MCF 10A (cell line): Measurements from ENCODE around the gene NLRP7. TPM values are rescaled to one million over a fixed set of nuclear protein-coding genes. Genes with fewer than 3 reads are reported as not detected.
"Not testable (repeated sequence)": the region's sequence is repeated elsewhere in the genome, so short reads cannot be mapped to it uniquely, and the experiment has no call there.

Source experiments
- BruUV-seq: library from RNA; stranded (reverse); fragments of 400-500 nt; replicated peaks from 2 replicates; lab custom pipeline; 2021; lab: Mats Ljungman, UMichigan
- CTCF ChIA-PET: fragments of 300-600 bp; sonication (Branson Sonifier 250); formaldehyde crosslinking; extraction: SDS; loops from one replicate; lab custom pipeline; 2021; ENCODE audit warnings: antibody characterized with exemption, inconsistent platforms; lab: Yijun Ruan, JAX
- POLR2A ChIA-PET: fragments of 300-600, 350-650 bp; sonication (Branson Sonifier 250); formaldehyde crosslinking; extraction: SDS; loops from one replicate; lab custom pipeline; 2020; ENCODE audit warnings: antibody characterized with exemption, inconsistent platforms; lab: Yijun Ruan, JAX
- DNase-seq: peaks from one replicate; pipeline ENCODE4 v3.0.0-alpha.2; 2018; ENCODE audit not compliant: unreplicated experiment
- H3K27ac Mint-ChIP-seq: one replicate; pipeline ENCODE4 v1.8.0; 2022; ENCODE audit warnings: mild to moderate bottlenecking, low read depth, mixed read lengths; ENCODE audit not compliant: unreplicated experiment
- H3K27me3 Mint-ChIP-seq: one replicate; pipeline ENCODE4 v1.8.0; 2022; ENCODE audit warnings: mixed read lengths; ENCODE audit not compliant: insufficient read depth, unreplicated experiment
- H3K36me3 Mint-ChIP-seq: one replicate; pipeline ENCODE4 v1.8.0; 2022; ENCODE audit warnings: mild to moderate bottlenecking, moderate library complexity, mixed read lengths; ENCODE audit not compliant: insufficient read depth, unreplicated experiment
- H3K4me1 Mint-ChIP-seq: one replicate; pipeline ENCODE4 v1.8.0; 2022; ENCODE audit warnings: mixed read lengths; ENCODE audit not compliant: insufficient read depth, unreplicated experiment
- H3K4me3 Mint-ChIP-seq: one replicate; pipeline ENCODE4 v1.8.0; 2022; ENCODE audit warnings: mild to moderate bottlenecking, moderate library complexity, mixed read lengths; ENCODE audit not compliant: unreplicated experiment
- H3K9me3 Mint-ChIP-seq: one replicate; pipeline ENCODE4 v1.8.0; 2022; ENCODE audit warnings: mixed read lengths; ENCODE audit not compliant: unreplicated experiment
- intact Hi-C: fragments of 100-400 bp; cut with micrococcal nuclease; formaldehyde crosslinking; loops from 2 replicates; pipeline ENCODE4 v1.14.1; 2022
- total RNA-seq: library from RNA; stranded (reverse); gene quantifications from 2 replicates; pipeline ENCODE4 v1.2.3, GENCODE V29; 2022
- TF ChIP-seq, protein P1 (sequence below): fragments of 200-600 bp; IDR thresholded peaks from one replicate; pipeline ENCODE4 v1.8.0; 2022; ENCODE audit warnings: antibody characterized with exemption, mild to moderate bottlenecking; ENCODE audit not compliant: unreplicated experiment

NLRP7 gene
- total RNA-seq, 1 experiment from 2014 or later, result not detected

DNA sequence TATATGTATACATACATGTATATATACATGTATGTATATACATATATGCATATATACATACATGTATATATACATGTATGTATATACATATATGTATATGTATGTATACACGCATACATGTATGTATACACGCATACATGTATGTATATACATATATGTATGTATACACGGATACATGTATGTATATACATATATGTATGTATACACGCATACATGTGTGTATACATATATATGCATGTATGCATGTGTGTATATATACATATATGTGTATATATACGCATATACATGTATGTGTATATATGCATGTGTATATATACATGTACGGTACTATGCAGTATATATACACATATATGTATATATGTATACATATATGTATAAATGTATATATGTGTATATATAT is 44.0 kb downstream of the NLRP7 start:
- intact Hi-C loops, result no loop called here
- POLR2A ChIA-PET, result no interaction called here
- Mint-ChIP-seq H3K27me3 (peaks cover 19% of the 10 kb centered on the region), H3K4me1 (no peaks in the 10 kb centered on the region), H3K4me3 (no peak overlapping the region), H3K27ac (no peak overlapping the region), H3K9me3 (peaks cover 28% of the 10 kb centered on the region), H3K36me3 (no peaks in the 10 kb centered on the region)
- no peak for DNase-seq
- CTCF ChIA-PET, result no interaction called here
- no TSS peak for BruUV-seq
- TF ChIP-seq, protein P1, sequence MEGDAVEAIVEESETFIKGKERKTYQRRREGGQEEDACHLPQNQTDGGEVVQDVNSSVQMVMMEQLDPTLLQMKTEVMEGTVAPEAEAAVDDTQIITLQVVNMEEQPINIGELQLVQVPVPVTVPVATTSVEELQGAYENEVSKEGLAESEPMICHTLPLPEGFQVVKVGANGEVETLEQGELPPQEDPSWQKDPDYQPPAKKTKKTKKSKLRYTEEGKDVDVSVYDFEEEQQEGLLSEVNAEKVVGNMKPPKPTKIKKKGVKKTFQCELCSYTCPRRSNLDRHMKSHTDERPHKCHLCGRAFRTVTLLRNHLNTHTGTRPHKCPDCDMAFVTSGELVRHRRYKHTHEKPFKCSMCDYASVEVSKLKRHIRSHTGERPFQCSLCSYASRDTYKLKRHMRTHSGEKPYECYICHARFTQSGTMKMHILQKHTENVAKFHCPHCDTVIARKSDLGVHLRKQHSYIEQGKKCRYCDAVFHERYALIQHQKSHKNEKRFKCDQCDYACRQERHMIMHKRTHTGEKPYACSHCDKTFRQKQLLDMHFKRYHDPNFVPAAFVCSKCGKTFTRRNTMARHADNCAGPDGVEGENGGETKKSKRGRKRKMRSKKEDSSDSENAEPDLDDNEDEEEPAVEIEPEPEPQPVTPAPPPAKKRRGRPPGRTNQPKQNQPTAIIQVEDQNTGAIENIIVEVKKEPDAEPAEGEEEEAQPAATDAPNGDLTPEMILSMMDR, result no peak

DNA sequence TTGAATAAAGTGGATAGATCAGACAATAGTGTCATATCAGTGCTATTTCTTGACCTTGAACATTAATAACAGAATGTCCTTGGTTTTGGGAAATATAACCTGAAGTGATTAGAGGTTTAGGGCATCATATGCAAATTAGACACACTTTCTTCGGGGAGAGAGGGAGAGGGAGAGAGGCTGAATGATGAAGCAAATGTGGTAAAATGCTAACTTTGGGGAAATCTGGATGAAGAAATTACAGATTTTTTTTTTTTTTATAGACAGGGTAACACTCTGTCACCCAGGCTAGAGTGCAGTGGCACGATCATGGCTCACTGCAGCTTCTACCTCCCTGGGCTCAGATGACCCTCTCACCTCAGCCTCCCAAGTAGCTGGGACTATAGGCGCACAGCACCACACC is 45.3 kb downstream of the NLRP7 start:
- H3K36me3 Mint-ChIP-seq, result no peaks in the 10 kb centered on the region

DNA sequence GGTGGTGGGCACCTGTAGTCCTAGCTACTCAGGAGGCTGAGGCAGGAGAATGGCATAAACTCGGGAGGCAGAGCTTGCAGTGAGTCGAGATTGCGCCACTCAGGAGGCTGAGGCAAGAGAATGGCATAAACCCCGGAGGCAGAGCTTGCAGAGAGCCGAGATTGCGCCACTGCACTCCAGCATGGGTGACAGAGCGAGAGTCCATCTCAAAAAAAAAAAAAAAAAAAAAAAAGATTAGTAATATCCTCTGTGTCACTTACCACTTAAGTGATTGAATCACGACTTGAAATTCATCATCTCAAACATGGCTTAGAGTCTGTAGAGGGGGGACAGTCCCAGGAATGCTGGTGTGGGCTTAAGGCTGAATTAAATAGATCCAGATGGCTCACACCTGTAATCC is 46.2 kb downstream of the NLRP7 start:
- H3K4me3 Mint-ChIP-seq, POLR2A ChIA-PET, BruUV-seq, H3K27ac Mint-ChIP-seq, H3K4me1 Mint-ChIP-seq, intact Hi-C loops, H3K36me3 Mint-ChIP-seq: not testable (repeated sequence)
- H3K9me3 Mint-ChIP-seq, result peaks cover 37% of the 10 kb centered on the region
- CTCF ChIA-PET, result interaction anchor here (0.6 to 0.7 kb wide), 3 partner anchors 19 to 352 kb away, joined by 3 to 4 read pairs (median 3); no protein-coding TSS in a partner anchor
- peaks cover 20% of the 10 kb centered on the region for H3K27me3 Mint-ChIP-seq
- peak; percentile 76 for DNase-seq

More for the DNA sequence above, 45.3 kb downstream of the NLRP7 start:
- intact Hi-C loops, result no loop called here
- H3K27me3 Mint-ChIP-seq, result peaks cover 20% of the 10 kb centered on the region
- no peak overlapping the region for H3K4me3 Mint-ChIP-seq
- BruUV-seq, result no TSS peak
- POLR2A ChIA-PET, result no interaction called here
- TF ChIP-seq, protein P1, result no peak
- CTCF ChIA-PET, result interaction anchor here (0.5 kb wide), 1 partner anchor 66 kb away, joined by 3 read pairs; no protein-coding TSS in a partner anchor
- H3K9me3 Mint-ChIP-seq, result peaks cover 30% of the 10 kb centered on the region
- H3K4me1 Mint-ChIP-seq, result no peaks in the 10 kb centered on the region
- no peak for DNase-seq
- H3K27ac Mint-ChIP-seq, result no peak overlapping the region

DNA sequence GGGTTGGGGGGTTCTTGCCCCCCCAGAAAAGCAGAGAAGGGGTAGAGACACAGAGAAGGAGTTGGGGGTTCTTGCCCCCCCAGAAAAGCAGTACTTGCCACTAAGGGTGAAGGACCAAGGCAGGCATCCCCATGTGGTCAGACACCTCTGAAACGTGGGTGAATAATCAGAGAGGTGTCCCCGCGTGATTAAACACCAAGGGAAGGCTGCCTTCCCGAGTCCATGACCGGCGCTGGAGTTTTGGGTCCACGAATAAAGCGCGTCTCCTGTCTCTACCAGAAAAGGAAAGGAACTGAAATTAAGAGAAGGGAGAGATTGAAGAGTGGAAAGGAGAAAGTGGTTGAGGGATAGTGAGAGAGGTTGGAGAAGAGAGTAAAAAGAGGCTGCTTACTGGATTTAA is 47.7 kb downstream of the NLRP7 start:
- H3K36me3 Mint-ChIP-seq, H3K4me3 Mint-ChIP-seq, POLR2A ChIA-PET, H3K4me1 Mint-ChIP-seq, CTCF ChIA-PET, BruUV-seq, DNase-seq, intact Hi-C loops, H3K27ac Mint-ChIP-seq: not testable (repeated sequence)
- peaks cover 20% of the 10 kb centered on the region for H3K27me3 Mint-ChIP-seq
- H3K9me3 Mint-ChIP-seq, result peaks cover 43% of the 10 kb centered on the region

DNA sequence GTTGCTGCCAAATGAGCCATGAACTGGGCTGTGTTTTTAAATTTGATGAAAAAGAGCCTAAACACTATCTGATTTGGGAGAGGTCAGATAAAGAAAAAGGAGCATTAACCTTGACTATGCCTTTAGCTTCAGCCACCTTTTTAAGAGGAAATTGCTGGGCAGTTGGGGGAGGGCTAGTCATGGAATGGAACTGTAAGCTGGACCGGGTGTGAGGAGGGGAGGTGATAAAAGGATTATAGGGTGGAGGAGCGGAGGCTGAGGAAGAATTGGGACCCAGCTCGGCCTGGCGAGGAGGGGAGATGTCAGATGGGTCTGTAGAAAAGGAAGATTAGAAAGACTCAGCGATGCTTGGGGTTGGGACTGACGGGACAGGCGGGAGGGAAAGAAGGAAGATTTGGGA is 48.6 kb downstream of the NLRP7 start:
- intact Hi-C loops, BruUV-seq, H3K36me3 Mint-ChIP-seq, DNase-seq, H3K4me3 Mint-ChIP-seq, H3K4me1 Mint-ChIP-seq, H3K27ac Mint-ChIP-seq, POLR2A ChIA-PET: not testable (repeated sequence)
- peaks cover 20% of the 10 kb centered on the region for H3K27me3 Mint-ChIP-seq
- peaks cover 43% of the 10 kb centered on the region for H3K9me3 Mint-ChIP-seq
- CTCF ChIA-PET, result interaction anchor here (0.6 to 1.4 kb wide), 2 partner anchors 13 to 225 kb away, joined by 3 to 4 read pairs; no protein-coding TSS in a partner anchor
